HepG2 (cell line): ENCODE results near the gene AGRN. TPM values are rescaled to one million over a fixed set of nuclear protein-coding genes. Genes with fewer than 3 reads are reported as not detected.

Source experiments
- ATAC-seq: fragments of 200-7000 bp; cut with Tn5 transposase; 3 replicates; pipeline ENCODE4 v1.9.1; 2020; ENCODE audit warnings: mild to moderate bottlenecking, moderate library complexity
- BruUV-seq: library from RNA; stranded (reverse); fragments of 400-500 nt; replicated peaks from 2 replicates; lab custom pipeline; 2021; lab: Mats Ljungman, UMichigan
- CTCF ChIA-PET: fragments of 300-600 bp; formaldehyde crosslinking; extraction: SDS; loops from one replicate; lab custom pipeline; 2021; ENCODE audit warnings: low total read pairs, inconsistent platforms, low intra/inter-chr PET ratio; lab: Yijun Ruan, JAX
- POLR2A ChIA-PET: fragments of 350-600 bp; sonication (Branson Sonifier 250); formaldehyde crosslinking; loops from one replicate; lab custom pipeline; 2020; ENCODE audit warnings: antibody characterized with exemption, inconsistent platforms; lab: Yijun Ruan, JAX
- DNase-seq: peaks from one replicate; pipeline ENCODE4 v3.0.0-alpha.2; 2015; ENCODE audit warnings: low spot score
- FAIRE-seq: peaks from 3 replicates; lab custom pipeline; 2011; peaks lifted over from hg19 to GRCh38; lab: Jason Lieb, UNC
- H2AFZ ChIP-seq: one replicate; pipeline ENCODE4 v1.6.1; 2011; ENCODE audit warnings: low read length, inconsistent platforms
- H3K27ac ChIP-seq: fragments of 300-600 bp; 3 replicates; pipeline ENCODE4 v1.8.0; 2011; ENCODE audit warnings: mixed run types, mild to moderate bottlenecking, mixed read lengths, low read length, inconsistent platforms; ENCODE audit not compliant: insufficient read depth; ENCODE audit errors: extremely low read length
- H3K27me3 ChIP-seq, 2 experiments: fragments of 200-600 bp in 1 of 2; 2 replicates in 1 of 2; 3 replicates in 1 of 2; pipeline versions ENCODE4 v1.6.0 to v1.8.0; 2011; ENCODE audit warnings: low read length in 2 of 2, mild to moderate bottlenecking in 2 of 2, moderate library complexity in 2 of 2, inconsistent platforms in 1 of 2; ENCODE audit not compliant: insufficient read depth in 2 of 2, control insufficient read depth in 1 of 2
- H3K36me3 ChIP-seq, 2 experiments: fragments of 200-600 bp in 1 of 2; replicated peaks in 1 of 2; 2 replicates in 1 of 2; 3 replicates in 1 of 2; pipeline versions ENCODE4 v1.5.1 to v1.8.0; 2011; ENCODE audit warnings: low read length in 2 of 2, inconsistent platforms in 1 of 2; ENCODE audit not compliant: insufficient read depth in 2 of 2, control insufficient read depth in 1 of 2
- H3K4me1 ChIP-seq: 2 replicates; pipeline ENCODE4 v1.5.1; 2012; ENCODE audit warnings: low read length, inconsistent platforms; ENCODE audit not compliant: insufficient read depth
- H3K4me2 ChIP-seq: 2 replicates; pipeline ENCODE4 v1.6.0; 2011; ENCODE audit warnings: low read depth, low read length, inconsistent platforms
- H3K4me3 ChIP-seq, 3 experiments: fragments of 200-600 bp in 1 of 3; sonication (generic), shearing (Covaris generic) in 1 of 3; replicated peaks in 1 of 3; 2 replicates each; pipeline ENCODE4 v1.5.1; 2011 to 2016; ENCODE audit warnings: low read length in 3 of 3, inconsistent platforms in 2 of 3, low read depth in 2 of 3, mild to moderate bottlenecking in 2 of 3, control low read depth in 1 of 3, mixed read lengths in 1 of 3; ENCODE audit not compliant: insufficient read depth in 1 of 3
- H3K79me2 ChIP-seq: one replicate; pipeline ENCODE4 v1.6.1; 2011; ENCODE audit warnings: low read length, inconsistent platforms; ENCODE audit not compliant: insufficient read depth
- H3K9ac ChIP-seq: 2 replicates; pipeline ENCODE4 v1.6.0; 2011; ENCODE audit warnings: mild to moderate bottlenecking, low read depth, low read length, inconsistent platforms; ENCODE audit not compliant: insufficient read depth
- H3K9me3 ChIP-seq: 2 replicates; pipeline ENCODE4 v1.5.1; 2012; ENCODE audit warnings: mild to moderate bottlenecking, low read length
- H4K20me1 ChIP-seq: 2 replicates; pipeline ENCODE4 v1.6.0; 2011; ENCODE audit warnings: inconsistent platforms, mild to moderate bottlenecking, low read length, moderate library complexity; ENCODE audit not compliant: insufficient read depth
- CTCF ChIP-seq: sonication (generic); formaldehyde crosslinking; IDR thresholded peaks from 2 replicates; pipeline ENCODE4 v1.5.0; 2020; ENCODE audit warnings: mild to moderate bottlenecking, missing genetic modification reagents, moderate library complexity
- EP300 ChIP-seq, 3 experiments: sonication (generic) in 1 of 3; formaldehyde crosslinking in 1 of 3; IDR thresholded peaks; 2 replicates each; pipeline versions ENCODE4 v1.5.1 to v1.6.1; 2011 to 2020; ENCODE audit warnings: low read depth in 2 of 3, low read length in 2 of 3, borderline replicate concordance in 1 of 3, improper control_type of control experiment in 1 of 3, mild to moderate bottlenecking in 1 of 3, missing genetic modification reagents in 1 of 3, moderate library complexity in 1 of 3
- HIC2 ChIP-seq: sonication (generic); formaldehyde crosslinking; IDR thresholded peaks from 2 replicates; pipeline ENCODE4 v1.9.0; 2022; ENCODE audit warnings: low read depth, missing genetic modification reagents
- HNRNPL ChIP-seq: fragments of 200-400 bp; formaldehyde crosslinking; IDR thresholded peaks from 2 replicates; pipeline ENCODE4 v1.6.1; 2017; ENCODE audit warnings: mild to moderate bottlenecking, low read depth, low read length
- IKZF1 ChIP-seq: fragments of 450-650 bp; IDR thresholded peaks from 2 replicates; pipeline ENCODE4 v1.7.1; 2016
- MTF2 ChIP-seq: sonication (generic); formaldehyde crosslinking; IDR thresholded peaks from 2 replicates; pipeline ENCODE4 v1.5.0; 2020; ENCODE audit warnings: missing genetic modification reagents, borderline replicate concordance
- NCOA1 ChIP-seq: sonication (generic); formaldehyde crosslinking; IDR thresholded peaks from 2 replicates; pipeline ENCODE4 v1.9.0; 2021; ENCODE audit warnings: missing genetic modification reagents
- RNF2 ChIP-seq: fragments of 450-650 bp; conservative IDR thresholded peaks from 2 replicates; pipeline ENCODE4 v1.6.1; 2016; ENCODE audit warnings: low read depth
- SAP130 ChIP-seq: IDR thresholded peaks from 2 replicates; pipeline ENCODE4 v1.6.1; 2016; ENCODE audit warnings: low read depth
- SPEN ChIP-seq: sonication (generic); formaldehyde crosslinking; IDR thresholded peaks from 2 replicates; pipeline ENCODE4 v1.5.1; 2020; ENCODE audit warnings: low read depth, mild to moderate bottlenecking, missing genetic modification reagents
- ZNF30 ChIP-seq: sonication (generic); formaldehyde crosslinking; IDR thresholded peaks from 2 replicates; pipeline ENCODE4 v1.5.0; 2020; ENCODE audit warnings: mild to moderate bottlenecking, missing genetic modification reagents
- ZNF33B ChIP-seq: sonication (generic); formaldehyde crosslinking; IDR thresholded peaks from 2 replicates; pipeline ENCODE4 v1.5.1; 2020; ENCODE audit warnings: mild to moderate bottlenecking, missing genetic modification reagents
- WGBS: methylation state at CpG from one replicate; pipeline ENCODE4 v1.1.6; 2017; ENCODE audit warnings: low lambda C conversion rate; 5-methylcytosine and 5-hydroxymethylcytosine counted together
- in situ Hi-C: cut with HindIII; loops from 2 replicates; pipeline ENCODE4 v1.10.0; 2017; ENCODE audit warnings: low pct_unique_long_range_greater_than_20kb; ENCODE audit not compliant: extremely low pct_ligation_motif_present
- intact Hi-C: fragments of 100-400 bp; cut with micrococcal nuclease; formaldehyde crosslinking; loops from one replicate; pipeline ENCODE4 v1.10.0; 2022; ENCODE audit not compliant: unreplicated experiment
- polyA plus RNA-seq, 8 experiments: library from polyadenylated mRNA; depleted of rRNA in 3 of 8; stranded (reverse) in 7 of 8; unstranded in 1 of 8; fragments of >200 nt; fragmentation: Illumina TruSeq in 4 of 8; extraction: Trizol in 4 of 8; gene quantifications; 2 replicates each; pipeline versions ENCODE4 v1.2.1 to v1.2.3, GENCODE V29; 2011 to 2016; ENCODE audit warnings: low read depth in 4 of 8, missing spikeins in 1 of 8, mixed read lengths in 1 of 8; ENCODE audit not compliant: insufficient read depth in 1 of 8
- total RNA-seq, 5 experiments: library from RNA; depleted of rRNA; stranded (reverse); fragments of >200 nt; fragmentation: Illumina TruSeq; extraction: Trizol; gene quantifications; 2 replicates each; pipeline ENCODE4 v1.2.3, GENCODE V29; 2016; ENCODE audit warnings: low read depth in 1 of 5
- TF ChIP-seq, protein P1 (sequence below): sonication (generic); formaldehyde crosslinking; IDR thresholded peaks from 2 replicates; pipeline ENCODE4 v1.4.0; 2020; ENCODE audit warnings: missing genetic modification reagents

The AGRN gene
- total and polyA plus RNA-seq, 2 of the 13 experiments (the other 11 are each of a cell fraction or from before 2014, with no cell fraction given), result 29.8 to 65.2 TPM

GRCh38 chr1:981955-982558, 37.9 kb upstream of the AGRN start, which contains the start of gene PERM1:
TSS of gene PERM1 (minus strand) at chr1:982093. CDS start at chr1:981029, 1,064 bp downstream.
- peak within 1 kb of the TSS; percentile 74 for H3K4me2 ChIP-seq
- BruUV-seq, result no TSS peak
- H3K36me3 ChIP-seq, result no peaks in the 10 kb centered on the region
- ATAC-seq (no peak), DNase-seq (no peak), FAIRE-seq (no peak)
- no peak within 1 kb of the TSS for H3K27ac ChIP-seq
- CTCF ChIA-PET, result no interaction called here
- no peaks in the 10 kb centered on the region for H3K9me3 ChIP-seq
- 0% methylated on average over 4 of the region's 28 CpGs for WGBS
- H4K20me1 ChIP-seq, result no peaks in the 10 kb centered on the region
- peak within 1 kb of the TSS in 2 of 3 experiments; percentile 3 to 70; a peak in 2 of 6 replicates for H3K4me3 ChIP-seq
- POLR2A ChIA-PET, result interaction anchor here (1.0 to 1.9 kb wide), 3 partner anchors 15 to 20 kb away, joined by 3 to 4 read pairs (median 3); partner anchors contain the start of genes HES4 and PLEKHN1
- H3K79me2 ChIP-seq, result no peaks in the 10 kb centered on the region
- H3K4me1 ChIP-seq, result peaks cover 45% of the 10 kb centered on the region
- peak within 1 kb of the TSS; percentile 15; the same call in 1 of the 2 replicates for H3K9ac ChIP-seq
- intact Hi-C loops, result no loop called here
- in situ Hi-C loops, result no loop called here
- peaks cover 22 to 60% of the 10 kb centered on the region in 2 experiments for H3K27me3 ChIP-seq
- no peak within 1 kb of the TSS for H2AFZ ChIP-seq
- TF ChIP-seq, protein P1, sequence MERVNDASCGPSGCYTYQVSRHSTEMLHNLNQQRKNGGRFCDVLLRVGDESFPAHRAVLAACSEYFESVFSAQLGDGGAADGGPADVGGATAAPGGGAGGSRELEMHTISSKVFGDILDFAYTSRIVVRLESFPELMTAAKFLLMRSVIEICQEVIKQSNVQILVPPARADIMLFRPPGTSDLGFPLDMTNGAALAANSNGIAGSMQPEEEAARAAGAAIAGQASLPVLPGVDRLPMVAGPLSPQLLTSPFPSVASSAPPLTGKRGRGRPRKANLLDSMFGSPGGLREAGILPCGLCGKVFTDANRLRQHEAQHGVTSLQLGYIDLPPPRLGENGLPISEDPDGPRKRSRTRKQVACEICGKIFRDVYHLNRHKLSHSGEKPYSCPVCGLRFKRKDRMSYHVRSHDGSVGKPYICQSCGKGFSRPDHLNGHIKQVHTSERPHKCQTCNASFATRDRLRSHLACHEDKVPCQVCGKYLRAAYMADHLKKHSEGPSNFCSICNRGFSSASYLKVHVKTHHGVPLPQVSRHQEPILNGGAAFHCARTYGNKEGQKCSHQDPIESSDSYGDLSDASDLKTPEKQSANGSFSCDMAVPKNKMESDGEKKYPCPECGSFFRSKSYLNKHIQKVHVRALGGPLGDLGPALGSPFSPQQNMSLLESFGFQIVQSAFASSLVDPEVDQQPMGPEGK (CRISPR knock-in tag), result peak; percentile 43; the same call in 1 of the 2 replicates
- 0 out of 2 replicates have a peak, but pooled peaks have one; percentile 21 for TF ChIP-seq SAP130 (CRISPR knock-in tag)
- TF ChIP-seq NCOA1 (CRISPR knock-in tag), result 0 out of 2 replicates have a peak, but pooled peaks have one; percentile 41
- no peak for TF ChIP-seq IKZF1
- 0 out of 2 replicates have a peak, but pooled peaks have one; percentile 55 for TF ChIP-seq ZNF33B
- TF ChIP-seq MTF2, result peak; percentile 88; the same call in 1 of the 2 replicates
- 0 out of 2 replicates have a peak, but pooled peaks have one; percentile 36 for TF ChIP-seq ZNF30 (CRISPR knock-in tag)
- TF ChIP-seq EP300 (IDR thresholded peaks at IDR 0.05; ENCODE audit: low read depth in 2 of 2, low read length in 2 of 2), result no peak
- no peak for TF ChIP-seq EP300 (CRISPR knock-in tag; IDR thresholded peaks at IDR 0.05; ENCODE audit: borderline replicate concordance)
- no peak for TF ChIP-seq RNF2
- peak; percentile 17; the same call in 1 of the 2 replicates for TF ChIP-seq CTCF (CRISPR knock-in tag)
- peak; percentile 27; the same call in 1 of the 2 replicates for TF ChIP-seq HIC2 (CRISPR knock-in tag)
- TF ChIP-seq SPEN (CRISPR knock-in tag), result peak; percentile 30; the same call in 1 of the 2 replicates
- 0 out of 2 replicates have a peak, but pooled peaks have one; percentile 16 for TF ChIP-seq HNRNPL
